Vagina (tissue), 2 donors: ENCODE measurements around the gene BCR. TPM values are rescaled to one million over a fixed set of nuclear protein-coding genes. Genes with fewer than 3 reads are reported as not detected.
A peak's percentile ranks its signal among the peaks of the same experiment; 100 is the strongest.

ENCODE experiments used
- DNase-seq, 2 donors: peaks; one replicate each; pipeline ENCODE4 v3.0.0-alpha.2; 2017; ENCODE audit errors: extremely low spot score in 2 of 2
- H3K27ac ChIP-seq: fragments of 200-600 bp; sonication (generic); one replicate; pipeline ENCODE4 v1.5.1; 2019
- H3K27me3 ChIP-seq: fragments of 200-600 bp; sonication (generic); one replicate; pipeline ENCODE4 v1.5.1; 2019
- H3K36me3 ChIP-seq, 2 donors: fragments of 200-600 bp; sonication (generic); one replicate each; pipeline ENCODE4 v1.5.1; 2017 to 2019
- H3K4me1 ChIP-seq: fragments of 200-600 bp; sonication (generic); one replicate; pipeline ENCODE4 v1.5.1; 2019
- H3K4me3 ChIP-seq, 2 donors: fragments of 200-600 bp; sonication (generic); 1 replicate in 1 of 2; 2 replicates in 1 of 2; pipeline ENCODE4 v1.5.1; 2016 to 2019
- H3K9me3 ChIP-seq: fragments of 200-600 bp; sonication (generic); one replicate; pipeline ENCODE4 v1.5.1; 2019
- POLR2A ChIP-seq, 2 donors: fragments of 450-650 bp; IDR thresholded peaks; one replicate each; pipeline ENCODE4 v1.6.1; 2017; ENCODE audit warnings: antibody characterized with exemption in 2 of 2, mild to moderate bottlenecking in 2 of 2, moderate library complexity in 2 of 2
- POLR2AphosphoS5 ChIP-seq, 2 donors: sonication (generic); formaldehyde crosslinking; IDR thresholded peaks; one replicate each; pipeline ENCODE4 v1.9.0; 2017; ENCODE audit warnings: antibody characterized with exemption in 2 of 2, mild to moderate bottlenecking in 2 of 2, low read depth in 1 of 2; ENCODE audit not compliant: insufficient read depth in 1 of 2
- intact Hi-C: fragments of 100-400 bp; cut with DNase I; formaldehyde crosslinking; loops from one replicate; pipeline ENCODE4 v1.15.1; 2023
- total RNA-seq: library from RNA; depleted of rRNA; stranded (reverse); fragments of >200 nt; gene quantifications from one replicate; pipeline ENCODE4 v1.2.3, GENCODE V29; 2016
- TF ChIP-seq, protein P1 (sequence below), 3 experiments: fragments of 450-650 bp in 2 of 3; fragments of 200-600 bp in 1 of 3; sonication (generic) in 1 of 3; IDR thresholded peaks; one replicate each; pipeline ENCODE4 v1.5.1; 2017 to 2019; ENCODE audit warnings: antibody characterized with exemption in 3 of 3, mild to moderate bottlenecking in 2 of 3, moderate library complexity in 2 of 3

The BCR gene
- total RNA-seq, 1 donor from 2014 or later, result 52.5 TPM

DNA sequence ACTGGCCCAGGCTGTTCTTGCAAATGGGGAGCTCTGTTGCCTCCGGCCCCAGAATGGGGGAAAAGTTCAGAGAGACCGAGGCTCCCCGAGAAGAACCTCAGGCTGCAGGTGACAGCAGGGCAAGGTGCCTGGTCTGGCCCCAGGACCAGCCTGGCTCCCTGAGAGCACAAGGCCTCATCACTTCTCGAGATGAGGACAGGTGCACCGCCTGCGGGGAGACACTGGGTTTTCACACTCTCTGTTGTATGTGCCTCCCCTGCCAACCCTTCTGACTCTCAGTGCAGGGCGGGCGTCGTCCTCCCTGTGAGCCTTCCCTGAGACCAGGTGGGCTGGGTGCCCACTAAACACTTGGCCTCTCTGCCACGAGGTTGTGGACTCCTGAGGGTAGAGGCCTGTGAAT lies 102.2 kb downstream of the BCR start:
- DNase-seq, result no peak
- H3K36me3 ChIP-seq, result peaks cover 0 to 22% of the 10 kb centered on the region in 2 donors
- TF ChIP-seq POLR2A (IDR thresholded peaks at IDR 0.05), result no peak
- TF ChIP-seq, protein P1, sequence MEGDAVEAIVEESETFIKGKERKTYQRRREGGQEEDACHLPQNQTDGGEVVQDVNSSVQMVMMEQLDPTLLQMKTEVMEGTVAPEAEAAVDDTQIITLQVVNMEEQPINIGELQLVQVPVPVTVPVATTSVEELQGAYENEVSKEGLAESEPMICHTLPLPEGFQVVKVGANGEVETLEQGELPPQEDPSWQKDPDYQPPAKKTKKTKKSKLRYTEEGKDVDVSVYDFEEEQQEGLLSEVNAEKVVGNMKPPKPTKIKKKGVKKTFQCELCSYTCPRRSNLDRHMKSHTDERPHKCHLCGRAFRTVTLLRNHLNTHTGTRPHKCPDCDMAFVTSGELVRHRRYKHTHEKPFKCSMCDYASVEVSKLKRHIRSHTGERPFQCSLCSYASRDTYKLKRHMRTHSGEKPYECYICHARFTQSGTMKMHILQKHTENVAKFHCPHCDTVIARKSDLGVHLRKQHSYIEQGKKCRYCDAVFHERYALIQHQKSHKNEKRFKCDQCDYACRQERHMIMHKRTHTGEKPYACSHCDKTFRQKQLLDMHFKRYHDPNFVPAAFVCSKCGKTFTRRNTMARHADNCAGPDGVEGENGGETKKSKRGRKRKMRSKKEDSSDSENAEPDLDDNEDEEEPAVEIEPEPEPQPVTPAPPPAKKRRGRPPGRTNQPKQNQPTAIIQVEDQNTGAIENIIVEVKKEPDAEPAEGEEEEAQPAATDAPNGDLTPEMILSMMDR (IDR thresholded peaks at IDR 0.05), result no peak
- TF ChIP-seq POLR2AphosphoS5 (IDR thresholded peaks at IDR 0.05; ENCODE audit: insufficient read depth in 1 of 2, low read depth in 1 of 2), result no peak
- H3K9me3 ChIP-seq, result no peaks in the 10 kb centered on the region
- H3K4me3 ChIP-seq, result no peak overlapping the region
- no peaks in the 10 kb centered on the region for H3K27me3 ChIP-seq
- H3K27ac ChIP-seq, result peak overlapping the region; percentile 81
- H3K4me1 ChIP-seq, result peaks cover 48% of the 10 kb centered on the region
- intact Hi-C loops, result no loop called here

DNA sequence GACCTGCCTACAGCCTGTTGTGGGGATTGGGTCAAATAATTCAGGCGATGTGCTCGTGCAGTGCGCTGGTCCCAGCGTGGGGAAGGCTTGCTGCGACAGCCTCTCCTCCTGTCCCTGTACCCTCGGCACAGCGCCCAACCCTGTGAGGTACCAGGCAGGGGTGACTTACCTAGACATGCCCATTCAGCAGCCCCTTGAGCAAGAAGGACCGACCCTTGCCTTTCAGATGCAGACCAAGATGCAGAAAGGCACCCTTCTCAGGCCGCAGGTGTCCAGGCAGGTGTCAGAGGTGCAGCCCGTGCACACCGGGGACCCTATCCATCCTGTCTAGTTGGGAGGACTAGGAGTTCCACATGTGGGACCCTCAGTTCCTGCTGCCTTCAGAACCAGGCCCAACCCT lies 102.7 kb downstream of the BCR start:
- peaks cover 47% of the 10 kb centered on the region for H3K4me1 ChIP-seq
- intact Hi-C loops, result no loop called here
- H3K27ac ChIP-seq, result peak overlapping the region; percentile 81
- TF ChIP-seq POLR2A (IDR thresholded peaks at IDR 0.05) (no peak), POLR2AphosphoS5 (IDR thresholded peaks at IDR 0.05; ENCODE audit: insufficient read depth in 1 of 2, low read depth in 1 of 2) (no peak)
- TF ChIP-seq, protein P1 (IDR thresholded peaks at IDR 0.05), result no peak
- peaks cover 0 to 22% of the 10 kb centered on the region in 2 donors for H3K36me3 ChIP-seq
- no peak overlapping the region for H3K4me3 ChIP-seq
- no peak for DNase-seq
- H3K9me3 ChIP-seq, result no peaks in the 10 kb centered on the region
- H3K27me3 ChIP-seq, result no peaks in the 10 kb centered on the region

DNA sequence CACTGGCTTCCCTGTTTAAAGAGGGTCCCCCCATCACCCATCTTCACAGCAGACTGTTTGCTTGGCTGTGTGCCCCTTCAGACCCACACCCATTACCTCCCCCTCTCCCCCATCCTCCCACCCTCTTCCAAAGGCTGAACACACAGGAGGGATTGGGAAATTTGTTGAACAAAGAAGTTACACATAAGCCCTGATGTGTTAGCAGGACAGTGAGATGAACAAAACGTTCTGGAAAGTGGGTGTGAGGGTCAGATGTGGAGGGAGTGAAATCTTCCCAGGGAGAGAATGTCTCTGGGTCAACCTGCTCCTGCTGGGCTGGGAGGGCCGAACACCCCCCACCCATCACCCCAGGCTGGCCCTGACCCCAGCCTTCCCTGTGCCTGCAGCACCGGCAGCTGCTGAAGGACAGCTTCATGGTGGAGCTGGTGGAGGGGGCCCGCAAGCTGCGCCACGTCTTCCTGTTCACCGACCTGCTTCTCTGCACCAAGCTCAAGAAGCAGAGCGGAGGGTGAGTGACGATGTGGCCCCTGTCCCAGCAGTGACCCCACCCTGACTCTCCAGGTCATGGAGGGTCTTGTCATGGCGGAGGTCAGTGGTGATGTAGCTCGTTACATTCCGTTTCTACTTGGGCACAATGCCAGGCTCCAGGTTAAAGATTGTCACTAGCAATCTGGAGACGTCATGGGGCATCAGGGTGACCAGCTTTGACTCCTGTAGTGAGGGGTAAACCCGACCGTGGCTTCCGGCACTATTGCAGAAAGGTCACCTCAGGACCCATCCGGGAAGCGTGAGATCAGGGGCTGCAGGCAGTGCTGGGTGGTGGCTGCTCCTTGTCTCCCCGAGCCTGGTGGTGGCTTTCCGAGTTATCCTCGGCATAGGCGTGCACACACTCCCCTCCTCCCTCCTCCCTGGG lies 103.5 kb downstream of the BCR start:
- Histone ChIP-seq H3K36me3 (peaks cover 0 to 24% of the 10 kb centered on the region in 2 donors), H3K9me3 (no peaks in the 10 kb centered on the region), H3K27ac (peak overlapping the region; percentile 81), H3K4me3 (no peak overlapping the region), H3K4me1 (peaks cover 39% of the 10 kb centered on the region), H3K27me3 (no peaks in the 10 kb centered on the region)
- intact Hi-C loops, result no loop called here
- no peak for DNase-seq
- TF ChIP-seq POLR2AphosphoS5 (IDR thresholded peaks at IDR 0.05; ENCODE audit: insufficient read depth in 1 of 2, low read depth in 1 of 2), result no peak
- no peak for TF ChIP-seq POLR2A (IDR thresholded peaks at IDR 0.05)
- TF ChIP-seq, protein P1 (IDR thresholded peaks at IDR 0.05), result no peak

DNA sequence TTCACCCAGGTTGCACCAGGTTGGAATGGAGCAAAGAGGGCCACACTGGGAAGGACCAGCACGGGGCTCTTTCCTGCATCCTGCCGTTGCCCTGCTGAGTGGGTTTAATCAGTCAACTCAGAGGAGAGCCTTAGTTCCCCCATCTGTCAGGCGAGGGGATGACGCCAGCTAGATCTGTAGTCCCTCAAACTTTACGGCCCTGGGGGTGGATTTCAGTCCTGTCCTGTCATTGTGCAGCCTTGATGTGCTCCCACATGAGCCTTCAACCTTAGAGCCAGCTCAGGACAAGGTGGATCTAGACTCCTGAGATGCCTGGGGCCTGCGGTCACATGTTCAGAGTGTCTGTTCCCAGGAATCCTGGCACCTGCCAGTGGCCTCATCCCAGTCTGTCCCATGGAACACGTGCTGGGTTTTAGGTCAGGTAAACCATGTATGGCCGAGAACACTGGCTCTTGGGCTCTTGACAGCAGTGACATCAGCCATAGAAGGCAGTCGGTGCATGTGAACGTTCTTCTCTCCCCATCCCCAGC lies 104.3 kb downstream of the BCR start:
- Histone ChIP-seq H3K9me3 (no peaks in the 10 kb centered on the region), H3K4me3 (no peak overlapping the region), H3K4me1 (peaks cover 31% of the 10 kb centered on the region), H3K27me3 (no peaks in the 10 kb centered on the region), H3K36me3 (peaks cover 0 to 26% of the 10 kb centered on the region in 2 donors), H3K27ac (no peak overlapping the region)
- intact Hi-C loops, result no loop called here
- no peak for DNase-seq
- TF ChIP-seq, protein P1 (IDR thresholded peaks at IDR 0.05), result no peak
- no peak for TF ChIP-seq POLR2AphosphoS5 (IDR thresholded peaks at IDR 0.05; ENCODE audit: insufficient read depth in 1 of 2, low read depth in 1 of 2)
- TF ChIP-seq POLR2A (IDR thresholded peaks at IDR 0.05), result no peak

DNA sequence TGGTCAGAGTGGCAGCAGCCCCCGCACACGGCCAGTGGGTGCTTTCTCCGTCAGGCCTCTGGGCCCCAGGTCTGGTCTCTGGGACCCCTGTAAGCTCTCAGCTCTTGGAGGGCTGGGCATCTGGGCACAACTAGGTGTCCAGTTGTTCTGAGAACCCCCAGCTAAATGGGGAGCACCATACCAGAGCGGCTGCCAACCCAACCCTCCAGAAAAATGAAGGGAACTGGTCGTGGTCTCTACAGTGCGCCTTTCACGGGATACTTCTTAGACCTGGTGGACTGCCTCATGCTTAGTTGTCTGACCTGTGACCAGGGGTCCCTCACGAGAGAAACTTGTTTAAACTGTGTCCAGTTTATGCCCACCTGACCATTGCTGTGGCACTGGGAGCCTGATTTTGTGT lies 104.9 kb downstream of the BCR start:
- intact Hi-C loops, result no loop called here
- TF ChIP-seq, protein P1 (IDR thresholded peaks at IDR 0.05), result no peak
- TF ChIP-seq POLR2AphosphoS5 (IDR thresholded peaks at IDR 0.05; ENCODE audit: insufficient read depth in 1 of 2, low read depth in 1 of 2) (no peak), POLR2A (IDR thresholded peaks at IDR 0.05) (no peak)
- Histone ChIP-seq H3K4me1 (peaks cover 27% of the 10 kb centered on the region), H3K27me3 (no peaks in the 10 kb centered on the region), H3K27ac (no peak overlapping the region), H3K9me3 (no peaks in the 10 kb centered on the region), H3K4me3 (no peak overlapping the region), H3K36me3 (peaks cover 0 to 26% of the 10 kb centered on the region in 2 donors)
- DNase-seq, result no peak
